GM23338 (cell line): ENCODE results near the gene UNC5B. TPM values are rescaled to one million over a fixed set of nuclear protein-coding genes. Genes with fewer than 3 reads are reported as not detected.

Experiments used
- ATAC-seq: fragments of 200-7000 bp; cut with Tn5 transposase; 3 replicates; pipeline ENCODE4 v1.9.1; 2020
- DNase-seq: peaks from one replicate; pipeline ENCODE4 v3.0.0-alpha.2; 2015; ENCODE audit warnings: low spot score
- H2AFZ ChIP-seq: fragments of 200-600 bp; sonication (generic); 2 replicates; pipeline ENCODE4 v1.8.0; 2016; ENCODE audit warnings: antibody characterized with exemption, mild to moderate bottlenecking, moderate library complexity
- H3F3A ChIP-seq: fragments of 200-600 bp; sonication (generic); replicated peaks from 2 replicates; pipeline ENCODE4 v1.8.0; 2017; ENCODE audit warnings: antibody characterized with exemption, mixed run types, low read depth
- H3K27ac ChIP-seq: fragments of 200-600 bp; sonication (generic); 2 replicates; pipeline ENCODE4 v1.6.1; 2016; ENCODE audit warnings: low read depth
- H3K27me3 ChIP-seq: fragments of 200-600 bp; sonication (generic); 2 replicates; pipeline ENCODE4 v1.8.0; 2016; ENCODE audit warnings: mild to moderate bottlenecking, mixed run types, moderate library complexity; ENCODE audit not compliant: insufficient read depth
- H3K36me3 ChIP-seq: fragments of 200-600 bp; sonication (generic); 2 replicates; pipeline ENCODE4 v1.8.0; 2016; ENCODE audit warnings: mild to moderate bottlenecking; ENCODE audit not compliant: insufficient read depth
- H3K4me1 ChIP-seq: fragments of 200-600 bp; sonication (generic); 2 replicates; pipeline ENCODE4 v1.8.0; 2016; ENCODE audit warnings: mild to moderate bottlenecking, moderate library complexity; ENCODE audit not compliant: insufficient read depth
- H3K4me2 ChIP-seq: fragments of 200-600 bp; sonication (generic); 2 replicates; pipeline ENCODE4 v1.7.1; 2017; ENCODE audit warnings: mixed run types
- H3K4me3 ChIP-seq: fragments of 200-600 bp; sonication (generic); 2 replicates; pipeline ENCODE4 v1.6.1; 2016; ENCODE audit warnings: mixed run types
- H3K79me2 ChIP-seq: fragments of 200-600 bp; sonication (generic); replicated peaks from 2 replicates; pipeline ENCODE4 v1.8.0; 2017; ENCODE audit warnings: mild to moderate bottlenecking; ENCODE audit not compliant: insufficient read depth
- H3K9me2 ChIP-seq: fragments of 200-600 bp; sonication (generic); 2 replicates; pipeline ENCODE4 v1.8.0; 2017; ENCODE audit not compliant: insufficient read depth
- H4K20me1 ChIP-seq: fragments of 200-600 bp; sonication (generic); replicated peaks from 2 replicates; pipeline ENCODE4 v1.8.0; 2017; ENCODE audit warnings: mild to moderate bottlenecking; ENCODE audit not compliant: insufficient read depth
- H3K27ac Mint-ChIP-seq: 2 replicates; pipeline ENCODE4 v1.8.0; 2020; ENCODE audit warnings: inconsistent platforms, mild to moderate bottlenecking, moderate library complexity, mixed read lengths
- H3K27me3 Mint-ChIP-seq: 3 replicates; pipeline ENCODE4 v1.8.0; 2022; ENCODE audit warnings: low read depth, mild to moderate bottlenecking, moderate library complexity, mixed read lengths, inconsistent platforms; ENCODE audit not compliant: insufficient read depth, poor library complexity
- H3K36me3 Mint-ChIP-seq: 3 replicates; pipeline ENCODE4 v1.8.0; 2021; ENCODE audit warnings: low read depth, mild to moderate bottlenecking, inconsistent platforms, moderate library complexity, mixed read lengths
- H3K4me1 Mint-ChIP-seq: 3 replicates; pipeline ENCODE4 v1.8.0; 2020; ENCODE audit warnings: mild to moderate bottlenecking, inconsistent platforms, mixed read lengths
- H3K4me3 Mint-ChIP-seq: 3 replicates; pipeline ENCODE4 v1.8.0; 2021; ENCODE audit warnings: moderate library complexity, mild to moderate bottlenecking, inconsistent platforms, mixed read lengths
- H3K9me3 Mint-ChIP-seq: 3 replicates; pipeline ENCODE4 v1.8.0; 2020; ENCODE audit warnings: moderate library complexity, mild to moderate bottlenecking, inconsistent platforms, mixed read lengths
- CREB1 ChIP-seq: fragments of 250-450 bp; sonication (Bioruptor Pico); IDR thresholded peaks from 2 replicates; pipeline ENCODE4 v1.5.0; 2020; ENCODE audit warnings: low read depth, mild to moderate bottlenecking, moderate library complexity
- CTCF ChIP-seq, 2 experiments: fragments of 200-600 bp in 1 of 2; sonication (generic) in 1 of 2; conservative IDR thresholded peaks; 2 replicates each; pipeline versions ENCODE4 v1.5.1 to v1.6.1; 2016 to 2017; ENCODE audit warnings: antibody characterized with exemption in 2 of 2, low read depth in 2 of 2, mild to moderate bottlenecking in 2 of 2, moderate library complexity in 1 of 2
- EZH2 ChIP-seq: fragments of 200-600 bp; sonication (generic); IDR thresholded peaks from one replicate; pipeline ENCODE4 v1.8.0; 2017; ENCODE audit warnings: antibody characterized with exemption, mild to moderate bottlenecking, low read depth; ENCODE audit not compliant: unreplicated experiment
- EZH2phosphoT487 ChIP-seq: fragments of 200-600 bp; sonication (generic); IDR thresholded peaks from one replicate; pipeline ENCODE4 v1.8.1; 2018; ENCODE audit warnings: antibody characterized with exemption; ENCODE audit not compliant: unreplicated experiment
- NANOG ChIP-seq: IDR thresholded peaks from 2 replicates; pipeline ENCODE4 v1.6.1; 2016; ENCODE audit warnings: antibody characterized with exemption, borderline replicate concordance
- POLR2AphosphoS5 ChIP-seq: IDR thresholded peaks from 2 replicates; pipeline ENCODE4 v1.6.1; 2016; ENCODE audit warnings: antibody characterized with exemption, low read depth
- ZNF331 ChIP-seq: fragments of 250-450 bp; sonication (Bioruptor Pico); IDR thresholded peaks from 2 replicates; pipeline ENCODE4 v1.5.0; 2020; ENCODE audit warnings: low read depth, mild to moderate bottlenecking, moderate library complexity
- ZNF462 ChIP-seq: fragments of 250-450 bp; sonication (Bioruptor Pico); IDR thresholded peaks from 2 replicates; pipeline ENCODE4 v1.5.0; 2020; ENCODE audit warnings: mild to moderate bottlenecking, moderate library complexity
- polyA plus RNA-seq: library from polyadenylated mRNA; unstranded; fragments of >200 nt; fragmentation: Nextera tagmentation; extraction: Ambion mirVana; gene quantifications from 2 replicates; pipeline ENCODE4 v1.2.1, GENCODE V29; 2016
- total RNA-seq: library from RNA; depleted of rRNA; stranded (reverse); fragments of >200 nt; shearing (Covaris generic); gene quantifications from 2 replicates; pipeline ENCODE4 v1.2.3, GENCODE V29; 2014

UNC5B gene
- total and polyA plus RNA-seq, 2 experiments from 2014 or later: 8.0 to 31.2 TPM

- peaks cover 46% of the 10 kb centered on the region for H3K36me3 Mint-ChIP-seq
- H3K79me2 ChIP-seq: no peaks in the 10 kb centered on the region
Measured at GRCh38 chr10:71284544-71285179, 72.3 kb downstream of the UNC5B start.

GRCh38 chr10:71285180-71285545 is 72.8 kb downstream of the UNC5B start:
- Histone ChIP-seq H4K20me1 (no peaks in the 10 kb centered on the region), H3K4me1 (peaks cover 2% of the 10 kb centered on the region; the same call in 1 of the 2 replicates), H3K4me3 (no peak overlapping the region), H3K36me3 (peaks cover 4% of the 10 kb centered on the region), H3K27ac (no peak overlapping the region), H3K9me2 (no peaks in the 10 kb centered on the region), H3F3A (no peaks in the 10 kb centered on the region), H3K27me3 (no peaks in the 10 kb centered on the region), H3K79me2 (no peaks in the 10 kb centered on the region), H3K4me2 (no peak overlapping the region), H2AFZ (no peak overlapping the region)
- peaks cover 7% of the 10 kb centered on the region for H3K4me1 Mint-ChIP-seq
- peaks cover 7% of the 10 kb centered on the region for H3K27me3 Mint-ChIP-seq
- peak; percentile 86 for DNase-seq
- peak; percentile 94 for ATAC-seq
- H3K4me3 Mint-ChIP-seq: no peak overlapping the region
- H3K27ac Mint-ChIP-seq: no peak overlapping the region
- H3K9me3 Mint-ChIP-seq: no peaks in the 10 kb centered on the region
- peaks cover 45% of the 10 kb centered on the region for H3K36me3 Mint-ChIP-seq
- TF ChIP-seq CTCF (conservative IDR thresholded peaks at IDR 0.05; ENCODE audit: low read depth in 2 of 2) (peak; percentile 75 to 90), ZNF331 (CRISPR knock-in tag) (no peak), NANOG (no peak), ZNF462 (CRISPR knock-in tag) (no peak), EZH2phosphoT487 (no peak), CREB1 (no peak)

More at GRCh38 chr10:71284544-71285179, 72.3 kb downstream of the UNC5B start:
- H3K4me3 ChIP-seq: no peak overlapping the region
- no peak overlapping the region for H2AFZ ChIP-seq
- H3K27ac Mint-ChIP-seq: peak overlapping the region; percentile 54; the same call in 1 of the 2 replicates
- peak; percentile 11; the same call in 2 of the 3 replicates for ATAC-seq
- peaks cover 4% of the 10 kb centered on the region for H3K36me3 ChIP-seq
- peaks cover 12% of the 10 kb centered on the region for H3K4me1 Mint-ChIP-seq
- H3F3A ChIP-seq: no peaks in the 10 kb centered on the region
- TF ChIP-seq EZH2phosphoT487 (no peak), EZH2 (no peak), POLR2AphosphoS5 (no peak), CTCF (conservative IDR thresholded peaks at IDR 0.05; ENCODE audit: low read depth in 2 of 2) (no peak)
- H4K20me1 ChIP-seq: no peaks in the 10 kb centered on the region
- H3K9me2 ChIP-seq: no peaks in the 10 kb centered on the region
- H3K27ac ChIP-seq: no peak overlapping the region
- no peaks in the 10 kb centered on the region for H3K9me3 Mint-ChIP-seq
- H3K27me3 ChIP-seq: no peaks in the 10 kb centered on the region
- peaks cover 8% of the 10 kb centered on the region for H3K27me3 Mint-ChIP-seq
- H3K4me1 ChIP-seq: peaks cover 3% of the 10 kb centered on the region; the same call in 1 of the 2 replicates
- no peak overlapping the region for H3K4me3 Mint-ChIP-seq
- no peak for DNase-seq
- H3K4me2 ChIP-seq: no peak overlapping the region
